Measurements from ENCODE around the gene FAM89A.

- TF ChIP-seq CTCF (IDR thresholded peaks at IDR 0.05) (peak in 1 of 3 experiments; percentile 20), POLR2A (IDR thresholded peaks at IDR 0.05) (no peak)
Measured at GRCh38 chr1:230978491-230979388, 61.3 kb downstream of the FAM89A start, which contains the start of the genes ARV1 and TTC13.
